Esophagus muscularis mucosa (tissue), 3 donors: ENCODE measurements around the gene MYO1D.
"Not testable (repeated sequence)": the region's sequence is repeated elsewhere in the genome, so short reads cannot be mapped to it uniquely, and the experiment has no call there.

Source experiments
- POLR2A ChIP-seq: fragments of 450-650 bp; IDR thresholded peaks from one replicate; pipeline ENCODE4 v1.6.1; 2017; ENCODE audit warnings: antibody characterized with exemption, moderate library complexity, mild to moderate bottlenecking, low read depth
- TF ChIP-seq, protein P1 (sequence below), 3 experiments: fragments of 200-600 bp in 2 of 3; fragments of 450-650 bp in 1 of 3; sonication (generic) in 2 of 3; IDR thresholded peaks; one replicate each; pipeline ENCODE4 v1.5.1; 2017 to 2019; ENCODE audit warnings: antibody characterized with exemption in 3 of 3, mild to moderate bottlenecking in 2 of 3, moderate library complexity in 1 of 3

DNA sequence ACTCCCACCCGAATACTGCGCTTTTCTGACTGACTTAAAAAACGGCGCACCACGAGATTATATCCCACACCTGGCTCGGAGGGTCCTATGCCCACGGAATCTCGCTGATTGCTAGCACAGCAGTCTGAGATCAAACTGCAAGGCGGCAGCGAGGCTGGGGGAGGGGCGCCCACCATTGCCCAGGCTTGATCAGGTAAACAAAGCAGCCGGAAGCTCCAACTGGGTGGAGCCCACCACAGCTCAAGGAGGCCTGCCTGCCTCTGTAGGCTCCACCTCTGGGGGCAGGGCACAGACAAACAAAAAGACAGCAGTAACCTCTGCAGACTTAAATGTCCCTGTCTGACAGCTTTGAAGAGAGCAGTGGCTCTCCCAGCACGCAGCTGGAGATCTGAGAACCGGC, 10.5 kb upstream of the MYO1D start:
- TF ChIP-seq, protein P1, sequence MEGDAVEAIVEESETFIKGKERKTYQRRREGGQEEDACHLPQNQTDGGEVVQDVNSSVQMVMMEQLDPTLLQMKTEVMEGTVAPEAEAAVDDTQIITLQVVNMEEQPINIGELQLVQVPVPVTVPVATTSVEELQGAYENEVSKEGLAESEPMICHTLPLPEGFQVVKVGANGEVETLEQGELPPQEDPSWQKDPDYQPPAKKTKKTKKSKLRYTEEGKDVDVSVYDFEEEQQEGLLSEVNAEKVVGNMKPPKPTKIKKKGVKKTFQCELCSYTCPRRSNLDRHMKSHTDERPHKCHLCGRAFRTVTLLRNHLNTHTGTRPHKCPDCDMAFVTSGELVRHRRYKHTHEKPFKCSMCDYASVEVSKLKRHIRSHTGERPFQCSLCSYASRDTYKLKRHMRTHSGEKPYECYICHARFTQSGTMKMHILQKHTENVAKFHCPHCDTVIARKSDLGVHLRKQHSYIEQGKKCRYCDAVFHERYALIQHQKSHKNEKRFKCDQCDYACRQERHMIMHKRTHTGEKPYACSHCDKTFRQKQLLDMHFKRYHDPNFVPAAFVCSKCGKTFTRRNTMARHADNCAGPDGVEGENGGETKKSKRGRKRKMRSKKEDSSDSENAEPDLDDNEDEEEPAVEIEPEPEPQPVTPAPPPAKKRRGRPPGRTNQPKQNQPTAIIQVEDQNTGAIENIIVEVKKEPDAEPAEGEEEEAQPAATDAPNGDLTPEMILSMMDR (IDR thresholded peaks at IDR 0.05): not testable (repeated sequence)
- not testable (repeated sequence) for TF ChIP-seq POLR2A
